Neural cell (in vitro differentiated cells): ENCODE measurements around the gene CCDC81. TPM values are rescaled to one million over a fixed set of nuclear protein-coding genes. Genes with fewer than 3 reads are reported as not detected.

Experiments
- polyA plus RNA-seq: library from polyadenylated mRNA; depleted of rRNA; stranded (reverse); fragments of >200 nt; gene quantifications from 2 replicates; pipeline ENCODE4 v1.2.3, GENCODE V29; 2014

Gene CCDC81
- polyA plus RNA-seq, 1 donor from 2014 or later = 2.5 TPM

Other genes with a start within 250 kb of the CCDC81 start
- gene EED, start 130.1 kb upstream of the CCDC81 start, polyA plus RNA-seq = 39.8 and 40.1 TPM in 2 replicates
- gene HIKESHI, start 72.6 kb upstream of the CCDC81 start, polyA plus RNA-seq = 174 and 180 TPM in 2 replicates